Lower leg skin (tissue), 3 donors: Measurements from ENCODE around the gene MYG1.

ENCODE experiments used
- CTCF ChIP-seq, 3 donors: fragments of 450-650 bp; IDR thresholded peaks; one replicate each; pipeline ENCODE4 v1.5.1; 2016; ENCODE audit warnings: antibody characterized with exemption in 3 of 3, mild to moderate bottlenecking in 3 of 3, moderate library complexity in 2 of 3
- POLR2A ChIP-seq, 2 donors: fragments of 450-650 bp; IDR thresholded peaks; one replicate each; pipeline ENCODE4 v1.6.1; 2016 to 2017; ENCODE audit warnings: antibody characterized with exemption in 2 of 2, mild to moderate bottlenecking in 1 of 2, moderate library complexity in 1 of 2

DNA sequence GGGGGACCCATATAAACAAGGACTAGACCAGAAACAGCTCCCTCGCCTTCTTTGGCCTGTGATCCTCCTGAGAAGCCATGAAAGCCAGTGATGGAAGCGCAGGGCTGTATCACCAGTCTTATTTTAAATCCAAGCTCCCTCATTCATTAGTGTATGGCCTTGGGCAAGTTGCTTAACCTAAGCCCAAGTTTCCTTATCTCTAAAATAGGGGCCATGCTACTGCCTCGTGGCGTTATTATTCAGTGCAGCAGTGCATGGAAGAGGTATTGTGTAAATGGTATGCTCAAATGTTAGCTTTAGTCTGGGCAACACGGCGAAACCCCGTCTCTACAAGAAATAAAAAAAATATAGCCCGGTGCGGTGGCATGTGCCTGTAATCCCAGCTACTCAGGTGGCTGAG is 21.5 kb upstream of the MYG1 start:
- TF ChIP-seq CTCF (IDR thresholded peaks at IDR 0.05) (no peak), POLR2A (IDR thresholded peaks at IDR 0.05) (no peak)
